B cell (primary cell): ENCODE data around the gene HAPSTR1. TPM values are rescaled to one million over a fixed set of nuclear protein-coding genes. Genes with fewer than 3 reads are reported as not detected.

Source experiments
- ATAC-seq: fragments of 200-7000 bp; cut with Tn5 transposase; one replicate; pipeline ENCODE4 v1.10.0; 2021; ENCODE audit warnings: low read depth, mild to moderate bottlenecking, moderate number of reproducible peaks, moderate library complexity
- CTCF ChIA-PET: fragments of 350-600 bp; sonication (Branson Sonifier 250); formaldehyde crosslinking; loops from one replicate; lab custom pipeline; 2021; ENCODE audit warnings: antibody characterized with exemption, inconsistent platforms; lab: Charles Lee
- POLR2A ChIA-PET: fragments of 350-600 bp; sonication (Branson Sonifier 250); formaldehyde crosslinking; loops from one replicate; lab custom pipeline; 2021; ENCODE audit warnings: antibody characterized with exemption; lab: Charles Lee
- DNase-seq: peaks from one replicate; pipeline ENCODE4 v3.0.0; 2013
- H2AFZ ChIP-seq: 2 replicates; pipeline ENCODE4 v1.6.1; 2012; ENCODE audit warnings: mild to moderate bottlenecking, low read depth, low read length; ENCODE audit not compliant: insufficient read depth, poor library complexity, severe bottlenecking
- H3K27ac ChIP-seq, 2 donors: 1 replicate in 1 of 2; 2 replicates in 1 of 2; pipeline ENCODE4 v1.5.1; 2012 to 2013; ENCODE audit warnings: low read length in 2 of 2, mild to moderate bottlenecking in 2 of 2, moderate library complexity in 1 of 2
- H3K27me3 ChIP-seq, 4 experiments: fragments of 200-600 bp in 1 of 4; sonication (generic) in 1 of 4; replicated peaks in 1 of 4; 1 replicate in 2 of 4; 2 replicates in 2 of 4; pipeline versions ENCODE4 v1.6.1 to v1.7.0; 2013 to 2016; ENCODE audit warnings: low read length in 3 of 4, mild to moderate bottlenecking in 2 of 4, mixed read lengths in 1 of 4, moderate library complexity in 1 of 4; ENCODE audit not compliant: insufficient read depth in 4 of 4, control insufficient read depth in 3 of 4; ENCODE audit errors: control extremely low read depth in 1 of 4
- H3K36me3 ChIP-seq, 2 experiments: replicated peaks in 1 of 2; 1 replicate in 1 of 2; 2 replicates in 1 of 2; pipeline versions ENCODE4 v1.6.1 to v1.7.1; 2013; ENCODE audit warnings: low read length in 1 of 2; ENCODE audit not compliant: insufficient read depth in 2 of 2, control insufficient read depth in 1 of 2; ENCODE audit errors: control extremely low read depth in 1 of 2, extremely low read depth in 1 of 2
- H3K4me1 ChIP-seq, 2 donors: fragments of 200-600 bp in 1 of 2; sonication (generic) in 1 of 2; 1 replicate in 1 of 2; 2 replicates in 1 of 2; pipeline versions ENCODE4 v1.5.1 to v1.6.1; 2013 to 2017; ENCODE audit warnings: low read length in 2 of 2; ENCODE audit not compliant: control insufficient read depth in 2 of 2, insufficient read depth in 2 of 2
- H3K4me2 ChIP-seq: replicated peaks from 2 replicates; pipeline ENCODE3; 2012; ENCODE audit warnings: mild to moderate bottlenecking, low read depth, low read length; ENCODE audit not compliant: poor library complexity, severe bottlenecking
- H3K4me3 ChIP-seq, 5 experiments: fragments of 200-600 bp in 1 of 5; sonication (generic) in 1 of 5; 1 replicate in 3 of 5; 2 replicates in 2 of 5; pipeline versions ENCODE4 v1.5.1 to v1.7.0; 2011 to 2016; ENCODE audit warnings: low read length in 4 of 5, mild to moderate bottlenecking in 4 of 5, low read depth in 2 of 5, control low read depth in 1 of 5, moderate library complexity in 1 of 5; ENCODE audit not compliant: insufficient read depth in 1 of 5; ENCODE audit errors: control extremely low read depth in 1 of 5, extremely low read depth in 1 of 5
- H3K79me2 ChIP-seq: fragments of 200-600 bp; sonication (generic); one replicate; pipeline ENCODE4 v1.6.0; 2016; ENCODE audit warnings: low read length; ENCODE audit not compliant: control insufficient read depth, insufficient read depth
- H3K9ac ChIP-seq: fragments of 200-600 bp; sonication (generic); 2 replicates; pipeline ENCODE4 v1.6.1; 2017; ENCODE audit warnings: mild to moderate bottlenecking, low read length, moderate library complexity
- H3K9me3 ChIP-seq, 3 donors: one replicate each; pipeline versions ENCODE4 v1.6.1 to v1.7.1; 2013; ENCODE audit warnings: low read length in 2 of 3; ENCODE audit not compliant: control insufficient read depth in 2 of 3, insufficient read depth in 1 of 3; ENCODE audit errors: control extremely low read depth in 1 of 3
- H4K20me1 ChIP-seq: 2 replicates; pipeline ENCODE4 v1.6.0; 2012; ENCODE audit warnings: mild to moderate bottlenecking, low read length; ENCODE audit not compliant: insufficient read depth, control insufficient read depth, poor library complexity, severe bottlenecking
- H3K27ac Mint-ChIP-seq: one replicate; pipeline ENCODE4 v1.8.0; 2021; ENCODE audit warnings: mixed read lengths
- H3K27me3 Mint-ChIP-seq: one replicate; pipeline ENCODE4 v1.8.0; 2021; ENCODE audit warnings: mixed read lengths
- H3K4me1 Mint-ChIP-seq: one replicate; pipeline ENCODE4 v1.8.0; 2021; ENCODE audit warnings: mixed read lengths
- H3K4me3 Mint-ChIP-seq: one replicate; pipeline ENCODE4 v1.8.0; 2021; ENCODE audit warnings: mixed read lengths
- H3K9me3 Mint-ChIP-seq: one replicate; pipeline ENCODE4 v1.8.0; 2022; ENCODE audit warnings: mixed read lengths; ENCODE audit not compliant: insufficient read depth
- CTCF ChIP-seq: fragments of 200-600 bp; IDR thresholded peaks from one replicate; pipeline ENCODE4 v1.8.0; 2022; ENCODE audit warnings: antibody characterized with exemption, mild to moderate bottlenecking
- EZH2 ChIP-seq: IDR thresholded peaks from 2 replicates; pipeline ENCODE4 v1.6.1; 2012; ENCODE audit warnings: borderline replicate concordance, low read depth, mild to moderate bottlenecking, moderate library complexity, low read length; ENCODE audit not compliant: insufficient read depth, poor library complexity, severe bottlenecking
- WGBS: methylation state at CpG from one replicate; pipeline ENCODE4 v1.1.5; 2013; ENCODE audit warnings: missing lambda C conversion rate; ENCODE audit not compliant: insufficient coverage; 5-methylcytosine and 5-hydroxymethylcytosine counted together
- intact Hi-C: fragments of 100-400 bp; cut with micrococcal nuclease; formaldehyde crosslinking; loops from one replicate; pipeline ENCODE4 v1.10.0; 2022
- polyA plus RNA-seq: library from polyadenylated mRNA; depleted of rRNA; stranded (reverse); fragments of >200 nt; gene quantifications from 2 replicates; pipeline ENCODE4 v1.2.3, GENCODE V29; 2012
- total RNA-seq, 2 donors: library from RNA; stranded (reverse); fragments of 120-200 nt in 1 of 2; gene quantifications; 1 replicate in 1 of 2; 2 replicates in 1 of 2; pipeline versions ENCODE4 v1.2.3 to v1.2.4, GENCODE V29; 2013 to 2022

Gene HAPSTR1
- total and polyA plus RNA-seq, 2 donors (not counting 1 experiment from before 2014, with no cell fraction given): 35.5 to 99.2 TPM

- peaks cover 0 to 8% (median 4%) of the 10 kb centered on the region in 3 donors for H3K9me3 ChIP-seq
- no peak overlapping the region for H3K4me3 Mint-ChIP-seq
- H3K36me3 ChIP-seq: no peaks in the 10 kb centered on the region
- DNase-seq (no peak), ATAC-seq (no peak)
- no peak overlapping the region for H2AFZ ChIP-seq
- WGBS: 100% methylated on average over 2 of the region's 4 CpGs
- H3K4me3 ChIP-seq: no peak overlapping the region
- H4K20me1 ChIP-seq: no peaks in the 10 kb centered on the region
- no peaks in the 10 kb centered on the region for H3K9me3 Mint-ChIP-seq
- POLR2A ChIA-PET: interaction anchor here (6.0 kb wide), 1 partner anchor 13 kb away, joined by 49 read pairs; the partner anchor contains the start of gene HAPSTR1
- no peaks in the 10 kb centered on the region for H3K27me3 ChIP-seq
- H3K4me2 ChIP-seq: no peak overlapping the region
- no peak overlapping the region for H3K27ac Mint-ChIP-seq
- no peaks in the 10 kb centered on the region for H3K27me3 Mint-ChIP-seq
- no peak overlapping the region for H3K27ac ChIP-seq
- CTCF ChIA-PET: interaction anchor here (1.0 kb wide), 3 partner anchors 14 to 188 kb away, joined by 3 to 4 read pairs (median 4); no protein-coding TSS in a partner anchor
- no peaks in the 10 kb centered on the region for H3K79me2 ChIP-seq
- no peak overlapping the region for H3K9ac ChIP-seq
- intact Hi-C loops: loop anchor here (1.0 kb wide), 2 partner anchors 12 to 48 kb away; partner anchors contain the start of gene HAPSTR1
- H3K4me1 Mint-ChIP-seq: peaks cover 25% of the 10 kb centered on the region
- peaks cover 21 to 27% of the 10 kb centered on the region in 2 donors for H3K4me1 ChIP-seq
- TF ChIP-seq EZH2 (no peak), CTCF (no peak)
Measured at GRCh38 chr16:9079430-9079812, 12.0 kb upstream of the HAPSTR1 start.

DNA sequence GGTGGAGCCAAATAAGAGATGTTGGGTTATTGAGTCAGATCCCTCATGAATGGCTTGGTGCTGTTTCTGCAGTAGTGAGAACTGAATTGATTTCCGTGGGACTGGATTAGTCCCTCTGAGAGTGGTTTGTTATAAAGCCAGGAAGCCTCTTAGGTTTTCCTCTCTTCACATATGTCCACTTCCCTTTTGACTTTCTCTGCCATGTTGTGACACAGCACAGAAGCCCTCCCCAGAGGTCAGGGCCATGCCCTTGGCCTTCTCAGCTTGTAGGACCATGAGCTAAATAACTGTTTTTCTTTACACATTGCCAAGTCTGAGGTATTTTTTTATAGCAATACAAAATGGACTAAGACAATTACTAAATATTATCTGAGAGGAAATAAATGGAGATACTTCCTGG, 10.3 kb upstream of the HAPSTR1 start:
- no peaks in the 10 kb centered on the region for H3K27me3 ChIP-seq
- peaks cover 21 to 27% of the 10 kb centered on the region in 2 donors for H3K4me1 ChIP-seq
- no CpG with 5 or more reads among the region's 1 CpG for WGBS
- ChIA-PET POLR2A (interaction anchor here (6.0 kb wide), 1 partner anchor 11 kb away, joined by 49 read pairs; the partner anchor contains the start of gene HAPSTR1), CTCF (no interaction called here)
- TF ChIP-seq CTCF (no peak), EZH2 (no peak)
- Mint-ChIP-seq H3K27me3 (no peaks in the 10 kb centered on the region), H3K4me1 (peaks cover 29% of the 10 kb centered on the region), H3K9me3 (no peaks in the 10 kb centered on the region), H3K4me3 (no peak overlapping the region), H3K27ac (peak overlapping the region; percentile 41)
- H3K27ac ChIP-seq: no peak overlapping the region
- no peaks in the 10 kb centered on the region for H4K20me1 ChIP-seq
- ATAC-seq (no peak), DNase-seq (no peak)
- no peak overlapping the region for H3K4me3 ChIP-seq
- intact Hi-C loops: no loop called here
- H3K36me3 ChIP-seq: no peaks in the 10 kb centered on the region
- peaks cover 0 to 8% (median 4%) of the 10 kb centered on the region in 3 donors for H3K9me3 ChIP-seq
- no peak overlapping the region for H3K9ac ChIP-seq
- H2AFZ ChIP-seq: no peak overlapping the region
- no peaks in the 10 kb centered on the region for H3K79me2 ChIP-seq
- no peak overlapping the region for H3K4me2 ChIP-seq
